CD4-positive, alpha-beta T cell treated with Interleukin-4 for 1 hour (primary cell): ENCODE measurements around the gene LUZP1.

Experiments
- DNase-seq, 2 donors: peaks; one replicate each; pipeline ENCODE4 v3.0.0-alpha.2; 2020 to 2022

LUZP1 gene

DNA sequence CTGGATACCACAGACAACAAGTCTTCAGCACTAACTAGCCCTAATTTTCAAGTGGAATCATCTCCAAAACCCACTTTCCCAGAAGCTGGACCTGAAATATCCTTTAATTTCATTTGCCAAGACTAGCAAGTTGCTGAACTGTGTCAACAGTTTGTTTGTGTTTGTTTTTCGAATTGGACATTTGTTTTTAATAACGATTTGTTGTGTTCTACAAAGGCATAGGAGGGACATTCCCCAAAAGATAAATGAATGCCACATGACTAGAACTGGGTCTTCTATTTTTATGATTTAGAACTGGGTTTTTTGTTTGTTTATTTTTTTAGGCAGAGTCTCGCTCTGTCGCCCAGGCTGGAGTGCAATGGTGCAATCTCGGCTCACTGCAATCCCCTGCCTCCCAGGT is 17.9 kb downstream of the LUZP1 start:
- DNase-seq: no peak

DNA sequence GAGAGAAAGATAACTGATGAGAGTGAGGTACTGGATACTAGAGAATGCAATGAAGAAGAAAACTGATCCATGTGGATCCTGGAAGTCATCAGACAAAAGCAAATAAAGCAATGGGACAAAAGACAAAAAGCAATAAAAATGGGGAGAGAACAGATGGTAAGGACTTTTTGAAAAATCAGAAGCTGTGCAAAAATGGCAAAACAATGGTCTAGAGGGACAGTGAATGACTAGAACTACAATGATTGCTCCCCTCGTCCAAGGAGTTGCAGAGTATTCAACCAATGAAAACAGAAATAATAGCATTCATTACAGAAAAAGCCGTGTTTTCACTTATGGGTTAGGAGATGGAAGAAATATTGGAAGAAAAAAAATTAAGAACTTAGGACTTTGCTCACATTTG is 18.5 kb downstream of the LUZP1 start:
- no peak for DNase-seq

DNA sequence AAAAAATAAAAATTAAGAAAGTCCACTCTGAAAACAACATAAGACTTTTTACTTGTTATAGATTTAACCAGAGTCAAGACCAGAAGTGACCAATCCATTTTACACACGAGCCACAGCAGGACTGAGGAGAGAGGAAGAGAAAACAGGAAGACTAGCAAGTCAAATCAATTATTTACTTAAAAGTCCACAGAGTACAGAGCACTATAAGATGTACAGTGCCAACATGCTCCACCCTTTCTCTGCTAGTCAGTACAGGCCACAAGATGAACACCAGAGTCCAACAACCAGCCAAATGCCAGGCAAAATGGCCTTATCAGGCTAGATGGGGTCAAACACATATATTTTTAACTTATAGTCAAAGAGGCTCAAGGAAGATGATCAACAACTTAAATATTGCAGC is 19.5 kb downstream of the LUZP1 start:
- DNase-seq: no peak

DNA sequence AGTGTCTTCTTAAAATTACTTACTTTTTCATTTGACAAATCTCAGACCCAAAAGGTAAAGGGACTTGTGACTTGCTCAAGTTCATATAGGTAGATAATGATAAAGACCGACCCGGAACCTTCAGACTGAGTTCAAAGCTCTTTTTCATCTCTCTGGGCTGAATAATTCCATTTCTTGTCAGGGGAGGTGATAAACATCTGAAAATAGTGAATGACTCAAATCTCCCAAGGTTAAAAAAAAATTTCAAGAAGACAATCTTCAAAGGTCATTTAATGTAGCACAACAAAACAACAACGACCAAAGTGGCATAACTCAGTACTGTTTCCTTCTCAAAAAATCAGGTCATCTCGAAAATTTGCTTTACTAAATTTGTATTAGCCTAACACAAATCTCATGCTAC is 20.6 kb downstream of the LUZP1 start:
- DNase-seq: peak in 1 of 2 donors; percentile 31

DNA sequence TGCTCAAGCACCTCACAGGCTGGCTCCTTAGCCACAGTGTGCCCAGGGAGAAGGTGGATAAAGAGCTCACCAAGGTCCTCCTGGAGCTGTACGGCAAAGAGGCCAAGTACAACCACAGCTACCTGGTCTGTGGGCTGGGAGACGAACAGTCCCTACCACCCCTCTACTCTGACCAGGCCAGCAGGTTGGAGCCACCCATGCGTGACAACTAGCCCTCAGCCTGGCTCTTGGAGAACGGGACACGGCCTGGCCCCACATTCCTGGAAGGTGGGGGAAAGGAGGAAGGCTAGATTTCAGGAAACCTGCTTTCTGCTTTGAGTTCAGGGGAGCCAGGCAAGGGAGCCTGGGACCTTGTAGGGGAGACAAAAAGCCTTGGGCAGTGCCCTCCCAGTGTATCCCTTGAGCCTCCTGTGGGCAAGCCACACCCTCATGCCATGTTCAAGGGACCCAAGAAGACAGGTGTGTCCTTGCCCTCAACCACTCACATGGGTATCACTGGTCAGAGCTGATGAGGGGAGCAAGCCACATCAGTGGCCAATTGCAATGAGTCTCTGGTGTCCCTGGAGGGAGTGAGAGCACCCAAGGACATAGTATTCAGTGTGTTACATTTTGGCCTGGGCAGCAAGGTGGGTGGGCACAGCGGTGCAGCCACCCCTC is 27.6 kb downstream of the LUZP1 start:
- DNase-seq: no peak

DNA sequence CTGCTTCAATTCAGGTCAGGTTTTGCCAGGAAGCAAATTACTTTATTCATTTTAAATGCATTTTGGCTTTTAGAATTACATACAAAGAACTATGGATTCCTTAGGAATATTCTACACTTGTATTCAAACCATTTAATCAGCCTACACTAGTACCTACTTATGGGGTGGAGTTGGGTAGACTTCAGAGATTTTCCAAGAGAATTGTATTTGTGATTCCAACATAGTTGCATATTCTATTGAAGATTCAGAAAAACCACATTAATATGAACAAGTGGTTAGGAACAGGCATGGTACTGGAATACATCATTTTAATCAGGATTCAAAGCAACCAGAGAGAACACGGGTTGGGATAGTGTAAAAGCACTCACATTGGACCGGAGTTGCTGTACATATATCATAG is 33.4 kb downstream of the LUZP1 start:
- no peak for DNase-seq

DNA sequence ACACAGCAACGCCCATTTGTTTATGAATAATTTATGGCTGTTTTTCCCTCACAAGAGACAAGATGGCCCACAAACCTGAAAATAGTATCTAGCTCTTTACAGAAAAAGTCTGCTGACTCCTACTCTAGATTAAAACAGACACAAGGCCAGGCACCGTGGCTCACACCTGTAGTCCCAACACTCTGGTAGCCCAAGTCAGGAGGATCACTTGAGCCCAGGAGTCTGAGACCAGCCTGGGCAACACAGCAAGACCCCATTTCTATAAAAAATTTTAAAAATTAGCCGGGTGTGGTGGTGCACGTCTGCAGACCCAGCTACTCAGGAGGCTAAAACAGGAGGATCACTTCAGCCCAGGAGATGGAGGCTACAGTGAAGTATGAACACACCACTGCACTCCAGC is 34.6 kb downstream of the LUZP1 start:
- no peak for DNase-seq

DNA sequence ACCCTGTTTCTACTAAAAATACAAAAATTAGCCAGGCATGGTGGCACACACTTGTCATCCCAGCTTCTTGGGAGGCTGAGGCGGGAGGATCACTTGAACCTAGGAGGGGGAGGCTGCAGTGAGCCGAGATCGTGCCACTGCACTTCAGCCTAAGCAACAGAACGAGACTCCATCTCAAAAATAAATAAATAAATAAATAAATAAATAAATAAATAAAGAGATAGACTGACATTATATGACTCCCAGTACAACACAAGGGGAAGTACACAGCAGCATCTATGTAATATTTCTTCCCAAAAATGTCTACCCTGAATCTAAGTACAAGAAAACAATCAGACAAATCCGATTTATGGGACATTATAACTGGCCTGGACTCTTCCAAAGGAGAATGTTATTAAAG is 35.1 kb downstream of the LUZP1 start:
- DNase-seq: no peak

DNA sequence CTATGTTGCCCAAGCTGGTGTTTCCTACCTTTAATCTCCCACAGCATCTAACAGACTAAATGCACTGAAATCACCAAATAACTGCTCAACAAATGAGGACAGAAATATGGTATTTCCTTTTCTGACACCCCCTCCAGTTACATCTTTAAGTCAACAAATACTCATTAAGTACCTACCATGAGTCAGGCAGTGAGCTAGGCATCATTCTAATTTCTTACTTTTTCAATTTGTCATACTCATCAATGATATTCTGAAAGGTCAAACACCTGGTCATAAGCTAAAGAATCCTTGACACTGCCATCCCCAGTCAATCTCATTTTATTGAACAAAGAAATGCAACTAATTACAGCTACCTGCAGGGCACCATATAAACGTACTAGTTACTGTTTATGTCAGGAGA is 36.6 kb downstream of the LUZP1 start:
- DNase-seq: no peak

DNA sequence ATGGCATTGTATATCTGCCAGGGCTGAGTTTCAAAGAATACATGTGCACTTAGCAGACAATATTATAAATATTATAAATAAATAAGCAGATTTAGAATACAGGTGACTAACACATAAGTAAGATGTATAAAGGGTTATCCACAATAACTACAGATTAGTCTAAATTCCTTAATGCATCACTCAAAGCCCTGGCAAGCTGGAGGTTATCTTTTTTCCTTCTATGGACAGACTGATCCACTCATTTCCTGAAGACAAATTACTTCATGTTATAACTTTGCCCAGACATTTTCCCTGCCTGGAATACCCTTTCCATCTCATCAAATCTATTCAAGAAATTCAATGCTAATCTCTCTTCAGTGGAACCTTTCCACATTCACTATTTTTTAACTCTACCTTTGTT is 38.8 kb downstream of the LUZP1 start:
- DNase-seq: no peak

DNA sequence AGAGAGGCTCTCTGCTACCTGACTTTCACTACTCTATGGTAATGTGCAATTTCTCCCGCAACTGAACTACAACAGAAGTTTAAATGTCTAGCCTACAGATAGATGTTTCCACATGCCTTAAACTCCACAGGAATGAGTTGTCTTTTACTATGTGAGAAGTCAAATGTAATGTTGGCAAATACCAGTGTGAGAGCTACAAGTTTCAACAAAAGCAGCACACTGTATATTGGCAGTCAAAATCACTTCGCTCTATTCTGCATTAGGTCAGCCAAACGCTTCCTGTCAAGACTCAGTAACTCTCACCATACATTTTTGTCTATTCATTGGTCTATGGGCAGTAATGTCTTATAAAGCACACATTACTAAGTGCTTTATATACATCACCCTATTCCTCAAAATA is 41.9 kb downstream of the LUZP1 start:
- DNase-seq: no peak

DNA sequence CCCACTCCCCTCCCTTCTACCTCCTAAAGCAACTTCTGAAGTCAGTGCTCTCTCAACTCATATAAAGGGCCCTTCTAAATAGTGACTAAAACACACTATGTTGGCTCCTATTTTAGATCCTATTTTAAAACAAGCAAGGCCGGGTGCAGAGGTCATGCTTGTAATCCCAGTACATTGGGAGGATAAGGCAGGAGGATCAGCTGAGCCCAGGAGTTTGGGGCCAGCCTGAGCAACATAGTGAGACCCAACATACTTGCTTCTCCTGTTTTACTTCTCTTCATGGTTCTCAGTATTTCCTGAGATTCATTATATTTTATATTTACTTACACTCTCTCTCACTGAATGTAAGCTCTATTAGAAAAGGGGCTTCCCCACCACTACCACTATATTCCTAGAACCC is 42.5 kb downstream of the LUZP1 start:
- DNase-seq: no peak

DNA sequence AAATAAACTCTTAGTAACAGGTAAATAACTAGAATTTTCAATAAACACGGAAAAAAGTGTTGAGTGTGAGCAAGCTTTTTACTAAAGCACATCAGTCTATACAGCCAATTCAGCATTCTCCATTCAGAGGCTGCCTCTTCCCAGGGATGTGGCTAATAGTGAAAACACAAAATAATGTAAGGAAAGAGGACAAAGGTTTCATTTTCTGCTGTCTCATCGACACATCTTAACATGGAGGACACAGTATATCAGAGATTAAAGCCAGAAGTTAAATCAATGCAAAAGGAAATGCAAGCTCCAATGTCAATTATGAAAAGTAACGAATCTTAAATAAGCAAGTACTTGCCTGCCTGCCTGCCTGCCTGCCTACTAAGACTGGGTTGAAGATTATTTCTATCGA is 43.2 kb downstream of the LUZP1 start:
- DNase-seq: no peak

DNA sequence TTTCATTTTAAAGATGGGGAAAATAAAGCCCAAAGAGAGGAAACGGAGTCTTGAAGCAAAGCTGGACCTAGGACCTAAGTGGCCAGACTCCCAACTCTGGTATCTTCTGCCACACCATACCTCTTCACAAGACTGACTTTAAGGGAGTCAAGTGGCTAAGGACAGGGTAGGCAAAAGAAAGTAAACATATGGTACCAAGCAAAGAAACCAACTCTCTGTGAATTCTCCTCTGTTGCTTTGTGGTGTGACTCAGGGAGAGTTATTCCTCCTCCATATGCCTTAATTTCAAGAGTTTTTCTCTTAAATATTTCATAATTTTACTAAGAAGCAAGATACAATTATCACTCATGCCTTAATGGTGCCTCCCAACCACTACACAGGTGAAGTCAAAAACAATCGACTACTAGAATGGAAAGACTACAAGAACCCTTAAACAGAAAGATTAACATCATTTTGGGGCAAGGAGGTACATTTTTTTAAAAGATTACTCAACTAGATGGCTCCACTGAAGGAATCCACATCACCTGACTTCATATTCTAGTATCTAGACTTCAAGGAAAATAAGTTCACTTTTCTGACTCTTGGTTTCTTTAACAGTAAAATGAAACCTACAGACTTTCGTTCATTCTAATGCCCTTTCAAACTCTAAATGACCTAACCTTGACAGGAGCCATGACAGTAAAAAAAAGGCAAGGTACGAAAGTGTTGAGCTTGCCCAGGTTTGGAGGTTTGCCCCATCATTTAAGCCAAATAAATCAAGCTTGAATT is 44.2 kb downstream of the LUZP1 start:
- DNase-seq: no peak

DNA sequence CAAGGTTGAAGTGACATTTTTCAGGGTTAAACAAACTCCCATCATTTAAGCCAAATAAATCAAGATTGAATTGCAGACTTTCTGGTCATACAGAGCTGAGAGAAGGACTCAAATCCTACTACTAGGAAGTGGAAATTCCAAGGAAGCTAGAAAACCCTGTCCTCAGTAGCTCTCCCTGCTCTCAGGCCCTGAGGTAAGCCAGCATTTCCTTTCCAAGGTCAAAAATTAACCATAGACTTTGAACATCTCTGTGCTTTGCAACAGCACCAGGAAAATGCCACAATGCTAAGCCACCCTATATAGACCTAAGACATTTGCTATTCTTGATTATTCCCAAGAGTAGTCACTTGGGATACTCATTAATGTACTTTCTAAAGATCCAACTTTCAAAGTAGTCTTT is 45.1 kb downstream of the LUZP1 start:
- no peak for DNase-seq

DNA sequence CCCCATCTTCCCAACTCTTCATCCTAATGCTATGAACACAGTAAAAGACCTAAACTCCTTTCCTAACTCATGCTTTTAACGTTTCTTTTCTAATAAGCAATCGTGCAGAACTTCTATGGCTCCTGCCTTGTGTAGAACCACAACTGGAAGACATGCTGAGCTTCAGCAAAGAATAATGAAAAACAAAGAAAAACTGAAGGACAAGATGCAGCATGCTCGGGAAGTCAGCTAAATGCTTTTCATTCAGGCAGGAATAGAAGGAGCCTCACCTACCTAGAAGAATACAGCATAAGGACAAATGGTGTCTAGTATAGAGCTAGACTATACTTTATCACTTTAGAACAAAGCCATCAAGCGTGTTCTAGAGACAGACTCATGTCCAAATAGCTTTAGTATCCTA is 45.9 kb downstream of the LUZP1 start:
- DNase-seq: no peak

DNA sequence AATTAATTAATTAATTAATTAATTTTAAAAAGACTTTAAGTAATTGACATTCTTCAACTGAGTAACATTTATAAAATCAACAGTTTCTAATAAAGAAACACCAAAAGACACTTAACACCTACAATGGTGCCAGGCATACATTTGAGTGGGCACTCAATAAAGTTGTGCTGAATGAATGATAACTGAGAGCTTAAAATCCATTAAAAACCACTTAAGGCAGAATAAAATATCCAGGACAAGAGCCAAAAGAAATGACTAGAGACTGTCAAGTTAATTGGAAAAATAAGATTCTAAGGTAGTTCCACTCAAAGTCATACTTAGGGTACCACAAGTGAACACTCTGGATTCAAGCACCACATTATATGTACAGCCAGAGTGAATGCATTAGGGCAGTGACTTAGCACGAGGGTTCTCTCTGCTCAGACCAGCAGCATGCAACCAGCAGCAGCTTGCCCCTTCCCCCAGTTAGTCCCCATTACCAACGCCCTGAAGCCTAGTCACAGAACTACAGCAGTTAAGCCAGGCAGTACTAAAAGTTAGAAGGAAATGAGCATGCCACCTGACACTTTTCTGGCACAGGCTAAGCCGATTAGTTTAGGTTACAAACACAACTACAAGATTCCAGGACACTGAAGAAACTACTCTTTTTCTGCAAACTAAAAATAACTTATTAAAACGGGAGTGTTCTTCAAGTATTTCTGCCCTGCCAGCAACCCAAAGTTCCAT is 46.5 kb downstream of the LUZP1 start:
- DNase-seq: no peak

DNA sequence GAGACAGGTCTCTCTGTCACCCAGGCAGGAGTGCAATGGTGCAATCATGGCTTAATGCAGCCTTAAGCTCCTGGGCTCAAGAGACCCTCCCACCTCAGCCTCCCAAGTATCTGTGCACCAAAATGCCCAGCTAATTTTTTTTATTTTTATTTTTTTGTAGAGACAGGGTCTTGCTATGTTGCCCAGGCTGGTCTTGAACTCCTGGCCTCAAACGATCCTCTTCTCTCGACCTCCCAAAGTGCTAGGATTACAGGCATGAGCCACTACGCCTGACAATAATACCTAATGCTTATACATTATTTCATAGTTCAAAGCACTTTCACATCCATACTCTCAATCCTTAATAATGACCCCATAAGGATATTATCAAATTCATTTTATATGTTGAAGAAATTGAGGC is 48.3 kb downstream of the LUZP1 start:
- no peak for DNase-seq

DNA sequence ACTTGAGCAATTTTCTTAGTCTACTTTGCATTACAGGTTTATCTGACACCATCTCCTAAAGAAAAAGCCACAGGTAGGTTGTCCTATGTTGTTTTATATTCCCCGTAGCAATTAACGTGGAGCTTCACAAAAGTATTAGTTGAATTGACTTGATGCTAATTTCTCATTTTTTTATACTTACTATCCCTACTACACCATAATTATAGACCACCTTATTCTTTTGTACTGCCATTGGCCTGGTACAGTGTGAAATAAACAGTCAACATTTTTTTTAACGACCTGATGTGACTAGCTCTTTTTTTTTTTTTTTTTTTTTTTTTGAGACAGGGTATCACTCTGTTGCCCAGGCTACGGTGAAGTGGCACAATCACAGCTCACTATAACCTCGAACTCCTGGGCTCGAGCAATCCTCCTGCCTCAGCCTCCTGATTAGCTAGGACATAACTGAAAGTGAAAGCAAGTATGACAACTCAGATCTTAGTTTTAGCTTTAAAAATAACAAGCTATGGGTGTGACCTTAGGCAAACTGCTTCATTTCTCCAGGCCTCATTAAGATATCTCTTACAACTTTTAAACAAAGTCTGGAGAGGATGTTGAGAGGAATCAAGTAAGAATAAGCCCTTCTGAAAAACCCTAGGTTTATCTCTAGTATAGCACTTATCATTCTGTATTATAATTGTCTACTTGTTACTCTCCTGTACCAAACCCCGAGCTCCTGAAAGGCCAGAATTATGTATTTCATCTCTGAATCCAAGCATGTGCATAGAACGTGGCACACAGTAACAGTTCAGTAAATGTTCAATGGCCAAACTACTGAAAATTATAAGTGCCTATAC is 49.5 kb downstream of the LUZP1 start:
- peak; percentile 69 to 82 for DNase-seq

DNA sequence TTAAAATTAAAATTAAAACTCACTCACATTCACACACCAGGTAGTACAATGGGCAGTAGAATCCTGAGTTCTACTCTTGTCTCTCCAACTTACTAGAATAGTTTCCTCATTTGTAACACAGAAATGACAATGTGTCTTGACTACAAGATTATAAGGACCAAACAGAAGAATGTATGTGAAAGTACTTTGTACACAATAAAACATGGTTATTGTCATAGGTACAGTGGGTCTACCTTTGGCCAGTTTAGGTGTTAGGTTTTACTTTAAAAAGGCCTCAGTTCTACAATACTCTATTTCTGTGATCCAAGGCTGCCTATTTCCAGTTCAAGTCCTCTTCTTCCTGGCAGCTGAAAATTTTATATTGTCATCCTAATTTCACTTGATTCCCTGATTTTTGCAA is 50.2 kb downstream of the LUZP1 start:
- DNase-seq: no peak

DNA sequence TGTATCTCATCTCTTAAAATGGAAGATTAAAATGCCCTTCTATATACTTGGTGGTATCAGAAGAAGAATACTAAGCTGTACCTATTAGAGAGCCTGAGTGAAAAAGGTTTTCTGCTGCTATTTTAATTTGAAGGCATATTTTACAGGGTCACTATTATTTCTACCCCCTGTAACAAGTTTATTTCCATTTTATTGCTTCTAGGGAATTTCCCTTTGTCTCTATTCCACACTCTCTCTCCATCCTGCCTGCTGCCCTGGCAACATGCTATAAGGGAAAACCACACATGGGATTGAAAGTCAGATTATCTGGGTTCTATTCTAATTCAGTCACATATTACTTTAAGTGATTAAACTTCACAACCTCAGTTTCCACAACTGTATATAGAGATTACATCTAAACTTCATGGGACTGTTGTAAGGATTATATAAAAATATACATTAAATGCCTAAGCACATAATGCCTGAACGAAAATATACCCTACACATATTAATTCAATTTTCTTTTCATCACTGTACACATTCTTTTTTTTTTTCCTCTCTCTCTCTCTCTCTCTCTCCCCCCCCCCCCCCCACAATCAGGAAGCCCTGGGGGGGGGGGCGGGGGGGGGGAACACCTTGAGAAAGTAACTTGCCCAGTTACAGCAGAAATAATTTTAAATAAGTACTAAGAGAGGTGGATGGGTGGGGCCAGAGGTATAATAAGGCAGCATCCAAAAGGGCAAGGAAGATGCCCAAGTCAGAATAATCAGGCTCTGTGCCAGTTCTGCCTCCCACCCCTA is 51.5 kb downstream of the LUZP1 start:
- no peak for DNase-seq

DNA sequence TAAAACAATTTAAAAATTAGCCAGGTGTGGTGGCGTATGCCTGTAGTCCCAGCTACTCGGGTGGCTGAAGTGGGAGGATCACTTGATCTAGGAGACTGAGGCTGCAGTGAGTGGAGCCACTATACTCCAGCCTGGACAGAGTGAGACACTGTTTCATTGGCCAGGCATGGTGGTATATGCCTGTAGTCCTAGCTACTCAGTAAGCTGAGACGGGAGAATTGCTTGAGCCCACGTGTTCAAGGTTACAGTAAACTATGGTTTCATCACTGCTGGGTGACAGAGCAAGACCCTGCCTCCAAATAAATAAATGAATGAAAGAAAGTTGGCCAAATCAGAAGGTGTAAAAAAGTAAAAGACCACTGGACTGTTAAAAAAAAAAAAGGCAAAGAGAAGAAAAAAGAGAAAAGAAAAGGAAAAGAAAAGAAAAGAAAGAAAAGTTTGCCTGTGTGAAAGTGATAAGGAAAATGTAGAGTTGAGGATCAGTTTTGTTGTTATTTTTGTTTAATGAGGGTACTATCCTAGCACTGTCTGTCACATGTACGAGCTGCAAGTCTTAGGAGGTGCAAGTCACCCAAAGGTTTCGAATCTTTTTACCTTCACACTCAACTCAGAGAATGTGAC is 52.3 kb downstream of the LUZP1 start:
- DNase-seq: no peak
